GM18909 (cell line): ENCODE measurements around the gene AGPAT2.

Experiments used
- ATAC-seq: cut with Tn5 transposase; IDR thresholded peaks from one replicate; pipeline ENCODE4 v1.9.1; 2021; ENCODE audit warnings: mild to moderate bottlenecking; ENCODE audit not compliant: unreplicated experiment, poor library complexity

Gene AGPAT2

GRCh38 chr9:136690104-136690805, 3.0 kb upstream of the AGPAT2 start:
- ATAC-seq: no peak

GRCh38 chr9:136689108-136689460, 1.8 kb upstream of the AGPAT2 start:
- no peak for ATAC-seq

DNA sequence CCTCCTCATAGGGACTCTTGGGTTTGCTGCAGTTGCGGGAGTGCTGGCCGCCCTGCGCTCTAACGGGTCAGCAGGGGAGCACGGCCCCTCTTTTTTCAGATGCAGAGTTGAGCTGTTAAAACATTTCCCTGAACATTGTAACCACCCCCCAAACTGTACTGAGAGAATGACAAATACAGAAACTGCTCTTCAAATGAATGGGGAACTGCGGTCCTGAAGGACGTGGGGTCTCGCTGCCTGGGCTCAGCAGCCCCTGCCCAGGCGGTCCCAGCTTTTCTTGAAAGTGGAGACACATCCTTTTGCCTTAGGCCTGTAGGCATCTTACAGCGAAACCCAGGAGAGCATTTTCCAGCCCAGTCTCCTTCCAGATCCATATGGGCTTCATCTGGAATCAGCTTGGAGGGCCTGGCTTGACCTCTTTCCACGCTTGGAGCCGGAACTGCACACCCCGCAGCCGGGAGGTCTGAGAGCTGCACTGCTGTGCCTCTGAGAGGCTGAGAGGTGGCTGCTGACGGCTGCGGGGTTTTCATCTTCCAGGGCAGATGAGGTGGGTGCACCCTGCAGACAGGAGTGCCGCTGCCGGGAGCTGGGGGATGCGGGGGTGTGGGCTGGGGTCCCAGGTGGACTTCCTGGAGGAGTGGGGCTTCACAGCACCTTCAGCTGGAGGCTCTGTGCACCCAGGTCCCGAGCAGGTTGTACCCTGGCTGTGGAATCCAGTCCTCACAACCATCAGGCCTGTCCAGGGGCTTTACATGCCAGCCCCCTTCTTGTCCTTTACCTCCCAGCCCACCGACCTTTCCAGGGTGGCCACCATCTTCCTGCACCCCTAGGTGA, 1.2 kb upstream of the AGPAT2 start:
- ATAC-seq: no peak

GRCh38 chr9:136687721-136688223, 515 bp upstream of the AGPAT2 start:
- no peak for ATAC-seq

DNA sequence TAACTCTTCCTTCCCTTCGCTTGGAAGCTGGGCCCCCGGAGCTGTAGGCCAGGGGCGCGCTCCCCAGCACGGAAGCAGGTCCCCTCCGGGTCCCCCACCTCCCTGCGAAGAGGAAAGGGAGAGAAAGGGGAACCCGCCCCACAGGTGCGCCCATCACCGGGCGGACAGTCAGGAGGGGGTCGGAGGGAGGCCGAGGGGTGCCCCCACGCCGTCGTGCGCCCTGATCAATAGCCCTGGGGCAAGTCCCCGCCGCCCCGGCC, 793 bp downstream of the AGPAT2 start:
- no peak for ATAC-seq

- no peak for ATAC-seq
These were observed 1.3 kb downstream of the AGPAT2 start for GRCh38 chr9:136685790-136686533.

DNA sequence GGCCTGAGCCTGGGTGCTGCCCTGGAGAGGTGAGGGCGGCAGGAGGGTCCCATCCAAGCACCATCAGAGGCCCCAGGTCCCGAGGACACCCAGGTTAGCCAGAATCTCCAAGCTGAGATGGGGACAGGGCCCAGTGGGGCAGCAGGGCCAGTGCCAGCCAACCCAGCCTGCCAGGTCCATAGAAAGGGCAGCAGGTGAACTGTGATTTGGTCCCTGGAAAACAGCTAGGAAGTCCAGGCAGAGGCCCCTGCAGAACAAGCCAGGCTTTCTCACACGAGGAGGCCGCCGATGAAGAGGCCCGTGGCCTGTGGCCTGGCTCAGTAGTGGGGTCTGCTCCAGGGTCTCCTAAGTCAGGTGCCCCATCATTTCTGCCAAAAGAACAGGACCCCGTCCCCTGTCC, 2.0 kb downstream of the AGPAT2 start:
- ATAC-seq: no peak

DNA sequence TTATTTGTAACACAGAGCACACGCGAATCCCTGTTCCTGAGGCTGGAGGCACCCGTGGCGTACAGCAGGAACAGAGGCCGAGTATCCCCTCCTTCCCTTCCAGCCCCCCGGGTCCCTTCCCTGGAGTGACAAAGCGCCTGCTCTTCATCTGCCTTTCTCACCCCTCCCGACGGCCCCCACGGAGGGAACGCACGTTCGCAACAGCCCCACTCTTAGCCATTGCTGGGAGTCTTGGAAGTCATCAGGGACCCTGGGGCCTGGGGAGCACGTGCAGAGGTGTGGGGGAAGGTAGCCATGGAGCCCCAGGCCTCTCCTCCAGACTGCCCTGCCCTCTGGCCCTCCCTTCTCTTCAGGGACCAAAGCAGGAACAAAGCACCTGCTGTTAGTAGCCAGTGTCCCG, 2.5 kb downstream of the AGPAT2 start:
- no peak for ATAC-seq

DNA sequence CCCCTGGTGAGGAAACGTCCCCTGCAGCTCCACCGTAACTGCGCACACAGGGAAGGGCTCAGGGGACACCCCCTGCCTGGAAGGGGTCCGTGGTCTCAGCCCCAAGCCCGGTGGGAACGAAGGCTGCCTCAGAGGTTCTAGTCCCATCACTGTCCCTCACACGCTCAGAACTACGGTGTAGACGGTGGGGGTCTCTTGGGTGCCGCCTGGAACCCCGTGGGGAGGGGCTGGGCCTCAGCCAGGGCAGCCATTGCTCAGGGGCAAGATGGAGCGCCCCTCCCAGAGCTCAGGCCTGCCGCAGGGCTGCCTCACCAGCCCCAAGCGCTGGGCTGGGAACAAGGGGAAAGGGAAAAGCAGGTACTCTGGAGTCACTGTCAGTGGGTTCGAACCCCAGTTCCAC, 2.9 kb downstream of the AGPAT2 start:
- ATAC-seq: no peak

DNA sequence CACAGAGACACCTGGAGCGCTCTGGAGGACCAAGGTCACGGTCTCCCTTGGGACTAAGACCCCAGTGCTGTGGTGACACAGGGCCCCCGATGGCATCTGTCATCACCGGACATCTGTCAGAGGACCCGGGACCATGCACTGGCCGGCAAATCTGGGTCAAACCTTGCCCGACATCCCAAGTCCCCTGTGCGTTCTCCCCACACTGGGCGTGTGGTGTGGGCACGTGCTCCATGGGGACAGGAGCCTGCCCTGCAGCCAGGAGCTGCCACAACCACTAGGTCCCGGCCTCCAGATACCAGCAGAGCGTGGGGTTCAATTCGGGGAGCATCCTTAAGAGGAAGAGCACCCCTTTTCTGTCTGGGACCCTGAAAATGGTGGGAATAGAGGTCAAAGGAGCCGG, 3.5 kb downstream of the AGPAT2 start:
- no peak for ATAC-seq

DNA sequence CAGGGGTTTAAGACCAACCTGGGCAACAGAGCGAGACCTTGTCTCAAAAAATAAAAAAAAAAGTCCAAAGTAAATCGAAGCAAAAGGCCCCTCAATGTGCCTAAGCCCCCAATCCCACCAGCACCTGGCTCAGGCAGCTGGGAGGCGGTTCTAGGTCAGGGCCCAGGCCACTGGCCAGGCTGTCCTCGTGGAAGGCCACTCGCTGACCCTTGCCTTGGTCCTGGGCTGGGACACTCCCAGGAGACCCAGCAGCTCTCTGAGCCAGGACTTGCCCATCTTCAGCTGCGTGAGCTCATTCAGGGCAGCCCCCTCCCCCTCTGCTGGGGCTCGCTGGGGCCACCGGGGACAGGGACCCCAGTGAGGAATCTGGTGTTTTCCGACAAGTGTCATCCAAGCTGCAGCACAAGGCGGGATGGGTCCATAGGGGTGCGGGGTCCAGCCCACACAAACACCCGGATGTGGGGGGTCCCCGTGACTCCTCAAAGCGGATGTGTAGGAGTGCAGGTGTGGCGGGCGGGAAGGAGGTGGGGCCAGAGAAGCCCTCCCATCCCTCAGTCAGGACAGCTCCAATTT, 4.0 kb downstream of the AGPAT2 start:
- ATAC-seq: no peak

- no peak for ATAC-seq
These were observed 4.5 kb downstream of the AGPAT2 start for GRCh38 chr9:136682710-136683109.

- no peak for ATAC-seq
These were observed 5.1 kb downstream of the AGPAT2 start for GRCh38 chr9:136681945-136682699.

DNA sequence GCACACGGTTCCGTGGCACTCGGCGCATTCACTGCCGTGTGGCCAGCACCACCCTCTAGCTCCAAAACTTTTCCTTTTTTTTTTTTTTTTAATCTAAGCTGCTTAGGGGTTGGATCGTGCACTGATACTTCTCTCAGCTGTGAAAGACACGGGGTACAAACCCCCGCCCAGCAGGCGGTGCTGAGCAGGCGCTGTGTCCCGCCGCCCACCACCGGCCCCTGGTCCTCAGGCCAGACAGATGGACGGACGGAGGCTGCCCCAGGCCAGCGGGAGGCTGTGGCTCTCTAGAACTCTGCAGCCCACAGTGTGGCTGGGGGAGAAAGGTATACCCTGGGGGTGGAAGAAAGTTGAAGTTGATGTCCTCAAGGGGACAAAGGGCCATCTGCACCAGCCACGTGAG, 6.2 kb downstream of the AGPAT2 start:
- no peak for ATAC-seq

DNA sequence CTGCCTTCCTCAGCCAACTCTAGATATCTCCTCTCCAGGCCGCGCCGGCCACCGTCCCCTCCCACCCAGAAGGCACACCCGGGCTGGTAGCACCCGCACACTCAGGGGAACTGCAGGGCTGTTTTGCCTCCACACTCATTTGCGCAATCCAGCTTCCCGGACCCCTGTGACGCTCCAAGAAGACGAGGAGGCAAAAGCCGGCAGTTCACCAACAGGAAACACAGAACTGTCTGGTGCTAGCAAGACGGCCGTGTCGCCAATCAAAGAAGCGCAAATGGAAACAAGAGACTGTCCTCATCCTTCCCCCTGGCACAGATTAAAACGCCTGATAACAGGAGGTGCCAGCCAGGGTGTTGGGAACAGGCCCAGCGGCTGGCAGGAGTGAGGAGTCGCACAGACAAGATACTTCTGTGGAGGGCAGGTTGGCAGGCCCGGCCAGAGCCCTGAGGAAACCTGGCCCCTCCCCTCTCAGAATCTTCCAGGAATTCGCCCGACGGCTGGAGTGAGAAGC, 7.8 kb downstream of the AGPAT2 start:
- no peak for ATAC-seq

DNA sequence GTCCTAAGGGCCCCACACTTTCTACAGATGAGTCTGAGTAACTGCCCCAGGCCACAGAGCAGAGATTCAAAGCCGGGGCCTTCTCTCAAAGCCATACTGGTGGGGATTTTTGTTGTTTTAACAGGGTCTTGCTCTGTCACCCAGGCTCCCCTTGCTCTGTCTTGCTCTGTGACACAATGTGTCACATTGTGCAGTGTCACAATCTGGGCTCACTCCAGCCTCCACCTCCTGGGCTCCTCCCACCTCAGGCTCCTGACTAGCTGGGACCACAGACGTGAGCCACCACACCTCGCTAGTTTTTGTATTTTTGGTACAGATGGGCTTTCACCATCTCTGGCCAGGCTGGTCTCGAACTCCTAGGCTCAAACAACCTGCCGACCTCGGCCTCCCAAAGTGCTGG, 8.6 kb downstream of the AGPAT2 start:
- no peak for ATAC-seq

DNA sequence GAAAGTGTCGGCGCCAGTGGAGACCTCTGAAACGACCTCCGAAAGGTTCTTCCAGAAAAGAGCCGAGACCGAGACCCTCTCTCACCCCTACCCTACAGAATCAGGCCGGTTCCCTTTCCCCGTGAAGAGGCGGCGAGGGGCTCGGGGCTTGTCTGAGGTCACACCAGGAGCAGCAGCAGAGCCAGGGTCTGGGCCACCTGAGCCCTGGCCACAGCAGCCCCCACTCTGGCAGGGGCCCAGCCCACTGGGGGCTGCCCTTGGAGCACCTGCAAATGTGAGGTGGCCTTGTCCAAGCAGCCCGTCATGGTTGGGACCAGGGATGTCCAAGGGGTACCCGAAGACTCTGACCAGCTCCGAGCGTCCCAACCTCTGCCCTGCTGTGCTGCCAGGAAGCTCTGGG, 9.2 kb downstream of the AGPAT2 start:
- ATAC-seq: no peak

DNA sequence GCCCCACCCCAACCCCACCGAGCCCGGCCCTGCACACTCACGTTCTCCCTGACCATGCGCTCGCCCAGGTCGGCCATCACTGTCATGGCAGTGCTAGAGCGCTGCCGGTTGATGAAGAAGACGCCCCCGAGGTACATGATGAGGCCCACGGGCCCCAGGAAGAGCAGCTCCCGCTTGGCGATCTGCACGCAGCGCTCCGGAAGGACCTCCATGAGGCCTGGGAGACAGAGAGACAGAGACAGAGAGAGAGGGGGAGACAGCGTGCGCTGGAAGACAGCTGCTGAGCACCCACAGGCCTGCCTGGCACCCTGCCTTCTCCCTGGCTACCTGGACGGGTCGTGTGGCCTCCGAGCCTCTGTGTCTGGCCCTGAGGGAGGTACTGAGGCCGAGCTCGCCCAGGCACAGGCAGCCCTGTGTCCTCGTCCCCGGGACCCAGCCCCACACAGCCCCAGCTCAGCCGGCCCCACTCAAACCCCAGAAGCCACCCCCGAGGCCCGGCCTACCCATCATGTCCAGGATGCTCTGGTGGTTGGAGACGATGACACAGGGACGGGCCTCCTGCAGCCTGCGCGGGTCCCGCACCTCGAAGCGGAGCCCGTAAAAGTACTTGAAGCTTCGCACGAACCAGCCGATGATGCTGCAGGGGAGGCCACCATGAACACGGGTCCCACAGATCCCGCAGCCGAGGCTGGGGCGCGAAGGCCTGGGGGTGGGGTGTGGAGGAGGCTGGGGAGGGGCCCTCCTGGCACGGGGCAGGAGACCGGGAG, 10.2 kb downstream of the AGPAT2 start:
- ATAC-seq: no peak

DNA sequence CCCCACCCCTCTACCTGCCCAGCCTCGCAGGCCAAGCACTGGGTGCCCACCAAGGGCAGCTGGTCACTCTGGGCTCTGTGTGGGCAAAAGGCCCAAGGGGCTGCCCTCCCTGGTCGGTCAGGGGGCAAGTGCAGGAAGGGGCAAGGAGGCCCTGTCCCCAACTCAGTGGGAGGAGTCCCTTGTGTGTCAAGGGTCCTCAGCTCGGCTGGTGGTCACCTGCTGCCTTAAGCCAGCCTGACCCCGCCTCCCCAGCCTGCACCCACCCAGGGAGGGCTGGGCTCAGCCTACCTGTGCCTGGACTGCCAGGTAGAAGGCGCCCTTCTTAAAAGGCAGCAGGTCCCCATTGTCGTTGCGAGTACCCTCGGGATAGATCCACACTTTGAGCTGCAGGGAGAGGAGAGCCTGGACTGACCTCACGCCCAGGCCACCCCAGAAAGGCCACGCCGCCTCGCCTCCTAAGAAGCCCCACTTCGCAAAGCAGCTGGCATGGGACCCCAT, 10.9 kb downstream of the AGPAT2 start:
- ATAC-seq: no peak
